Stimulated activated CD8-positive, alpha-beta memory T cell treated with anti-CD3 and anti-CD28 coated beads, Interleukin-7, amount 100 ng/mL, for 24 hours (primary cell): ENCODE measurements around the gene RPA3.

Source experiments
- DNase-seq: peaks from one replicate; pipeline ENCODE4 v3.0.0-alpha.2; 2020; ENCODE audit warnings: low read depth

The RPA3 gene

GRCh38 chr7:7732621-7733281 lies 14.3 kb upstream of the RPA3 start:
- DNase-seq, result no peak

- DNase-seq, result no peak
These were observed 13.3 kb upstream of the RPA3 start for GRCh38 chr7:7731732-7732131.

GRCh38 chr7:7720750-7721621 lies 2.6 kb upstream of the RPA3 start:
- DNase-seq, result no peak

- DNase-seq, result no peak
These were observed 1.8 kb upstream of the RPA3 start for GRCh38 chr7:7720193-7720592.

- no peak for DNase-seq
These were observed 829 bp upstream of the RPA3 start for GRCh38 chr7:7719236-7719635.

GRCh38 chr7:7713730-7714129 lies 4.7 kb downstream of the RPA3 start:
- no peak for DNase-seq

- no peak for DNase-seq
These were observed 7.9 kb downstream of the RPA3 start for GRCh38 chr7:7710469-7710868.

GRCh38 chr7:7709291-7709690 lies 9.1 kb downstream of the RPA3 start:
- DNase-seq, result no peak

GRCh38 chr7:7707806-7708205 lies 10.6 kb downstream of the RPA3 start:
- no peak for DNase-seq

- no peak for DNase-seq
These were observed 11.2 kb downstream of the RPA3 start for GRCh38 chr7:7707246-7707645.

GRCh38 chr7:7706556-7707172 lies 11.7 kb downstream of the RPA3 start:
- no peak for DNase-seq

GRCh38 chr7:7706101-7706511 lies 12.3 kb downstream of the RPA3 start:
- no peak for DNase-seq

GRCh38 chr7:7705318-7705717 lies 13.1 kb downstream of the RPA3 start:
- DNase-seq, result no peak

- no peak for DNase-seq
These were observed 13.5 kb downstream of the RPA3 start for GRCh38 chr7:7704867-7705266.

GRCh38 chr7:7703427-7703826 lies 15.0 kb downstream of the RPA3 start:
- no peak for DNase-seq

GRCh38 chr7:7702826-7703225 lies 15.6 kb downstream of the RPA3 start:
- DNase-seq, result no peak

GRCh38 chr7:7701527-7701926 lies 16.9 kb downstream of the RPA3 start:
- DNase-seq, result no peak

- no peak for DNase-seq
These were observed 18.4 kb downstream of the RPA3 start for GRCh38 chr7:7699970-7700369.

GRCh38 chr7:7699380-7699779 lies 19.0 kb downstream of the RPA3 start:
- DNase-seq, result no peak

- no peak for DNase-seq
These were observed 19.5 kb downstream of the RPA3 start for GRCh38 chr7:7698930-7699329.

- DNase-seq, result no peak
These were observed 21.8 kb downstream of the RPA3 start for GRCh38 chr7:7696458-7697119.

GRCh38 chr7:7695111-7695817 lies 23.1 kb downstream of the RPA3 start:
- no peak for DNase-seq
